Measurements from ENCODE around the gene SDE2.

DNA sequence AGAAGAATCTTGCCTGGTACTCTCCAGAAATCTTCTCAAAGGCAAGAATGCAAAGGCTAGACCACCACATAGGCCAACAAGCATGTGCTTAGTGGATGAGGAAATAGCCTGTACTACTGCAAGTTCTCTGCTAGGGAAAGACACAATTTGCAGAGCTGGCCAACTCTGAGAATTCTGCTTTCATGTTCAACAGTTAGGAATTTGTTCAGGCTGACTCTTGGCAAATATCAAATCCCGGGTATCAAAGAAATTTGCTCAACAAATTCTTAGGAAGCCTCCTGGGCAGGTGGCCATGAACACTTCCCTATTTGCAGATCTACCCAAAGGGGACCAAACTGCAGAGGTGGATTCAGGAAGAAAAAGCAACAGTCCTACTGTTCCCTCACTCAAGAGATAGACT, 48.4 kb upstream of the SDE2 start:
- TF ChIP-seq FOXP2 (optimal IDR thresholded peaks at IDR 0.05; ENCODE audit: borderline replicate concordance, extremely low read depth, extremely low read length, insufficient read depth) (no peak), POLR2AphosphoS5 (IDR thresholded peaks at IDR 0.05; ENCODE audit: low read depth, low read length) (no peak), SIN3A (IDR thresholded peaks at IDR 0.05; ENCODE audit: borderline replicate concordance, insufficient read depth, low read length) (no peak)
